GM18951 (cell line): ENCODE results near the gene SRGAP2B.
"Not testable (repeated sequence)": the region's sequence is repeated elsewhere in the genome, so short reads cannot be mapped to it uniquely, and the experiment has no call there.

Experiments used
- in situ Hi-C: fragments of 300-500 bp; cut with MboI; formaldehyde crosslinking; loops from one replicate; pipeline ENCODE4 v1.12.0; 2022; ENCODE audit warnings: low sequenced_read_pairs, mixed read lengths, inconsistent platforms; ENCODE audit not compliant: unreplicated experiment

SRGAP2B gene

DNA sequence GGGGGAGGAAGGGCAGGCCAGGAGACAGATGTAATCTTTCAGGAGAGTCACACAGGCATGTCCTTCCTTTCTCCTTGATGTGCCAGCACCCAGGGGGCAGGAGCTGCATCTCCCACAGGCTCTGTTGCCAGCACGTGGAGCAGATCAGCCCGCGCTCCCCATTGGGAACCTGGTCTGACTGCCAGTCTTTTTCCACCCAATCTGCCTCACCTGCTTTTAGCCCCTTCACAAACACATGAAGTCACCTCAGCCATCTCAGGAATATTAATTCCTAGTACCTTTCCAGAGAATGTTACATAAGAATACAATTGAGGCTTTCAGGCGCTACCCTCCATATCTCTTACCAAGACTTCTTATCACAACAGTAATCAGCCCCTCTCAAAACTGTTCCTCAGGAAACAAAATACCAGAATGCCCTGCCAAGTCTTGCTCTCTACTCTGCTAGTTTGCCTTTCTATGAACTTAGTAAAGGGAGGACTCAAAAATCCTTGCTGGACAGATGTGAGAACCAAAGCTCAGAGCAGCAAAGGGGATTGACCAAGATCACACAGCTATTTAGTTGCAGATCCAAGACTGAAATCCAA is 94.3 kb downstream of the SRGAP2B start:
- in situ Hi-C loops, result not testable (repeated sequence)

DNA sequence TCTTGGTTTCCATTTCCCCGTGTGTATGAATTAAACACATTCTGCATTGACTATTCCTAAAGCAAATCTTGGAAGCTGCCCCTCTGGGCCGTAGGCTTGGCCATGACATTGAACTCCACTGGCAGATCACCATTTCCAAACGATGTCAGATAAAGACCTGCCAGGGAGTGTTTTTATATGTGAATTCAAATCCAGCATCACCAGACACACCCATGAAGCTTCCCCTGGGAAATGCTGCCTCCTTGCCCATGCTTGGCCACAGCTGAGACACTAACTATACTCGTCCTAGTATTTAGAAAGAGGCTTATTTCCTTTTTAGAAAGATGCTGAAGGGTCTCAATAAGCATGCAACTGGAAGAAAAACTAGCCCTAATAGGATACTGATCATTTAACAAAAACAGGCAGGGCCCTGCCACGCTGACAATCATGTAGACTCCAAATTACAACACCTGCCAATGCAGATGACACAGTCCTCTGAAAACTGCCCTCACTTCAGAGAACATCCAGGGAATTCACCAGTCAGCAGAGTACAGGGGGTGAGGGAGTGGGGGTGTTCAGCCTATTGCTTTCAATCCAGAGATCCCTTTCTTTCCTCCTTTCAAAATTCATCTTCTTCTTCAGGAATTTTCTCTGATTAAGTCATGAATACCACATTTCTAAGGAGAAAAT is 94.9 kb downstream of the SRGAP2B start:
- in situ Hi-C loops, result not testable (repeated sequence)

DNA sequence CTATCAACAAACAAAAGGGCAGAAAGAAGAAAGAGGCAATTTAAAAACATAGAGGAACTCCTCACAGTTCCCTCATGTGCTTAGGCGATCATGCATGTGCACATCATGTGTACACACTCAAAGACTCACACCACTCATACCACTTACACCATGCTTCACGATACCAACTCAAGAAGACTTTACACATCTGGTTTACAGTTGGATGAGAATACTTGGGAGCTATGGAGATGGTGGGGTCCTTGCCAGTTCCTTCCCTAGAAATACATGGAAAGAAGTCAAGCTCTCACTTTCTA is 96.2 kb downstream of the SRGAP2B start:
- in situ Hi-C loops, result not testable (repeated sequence)

DNA sequence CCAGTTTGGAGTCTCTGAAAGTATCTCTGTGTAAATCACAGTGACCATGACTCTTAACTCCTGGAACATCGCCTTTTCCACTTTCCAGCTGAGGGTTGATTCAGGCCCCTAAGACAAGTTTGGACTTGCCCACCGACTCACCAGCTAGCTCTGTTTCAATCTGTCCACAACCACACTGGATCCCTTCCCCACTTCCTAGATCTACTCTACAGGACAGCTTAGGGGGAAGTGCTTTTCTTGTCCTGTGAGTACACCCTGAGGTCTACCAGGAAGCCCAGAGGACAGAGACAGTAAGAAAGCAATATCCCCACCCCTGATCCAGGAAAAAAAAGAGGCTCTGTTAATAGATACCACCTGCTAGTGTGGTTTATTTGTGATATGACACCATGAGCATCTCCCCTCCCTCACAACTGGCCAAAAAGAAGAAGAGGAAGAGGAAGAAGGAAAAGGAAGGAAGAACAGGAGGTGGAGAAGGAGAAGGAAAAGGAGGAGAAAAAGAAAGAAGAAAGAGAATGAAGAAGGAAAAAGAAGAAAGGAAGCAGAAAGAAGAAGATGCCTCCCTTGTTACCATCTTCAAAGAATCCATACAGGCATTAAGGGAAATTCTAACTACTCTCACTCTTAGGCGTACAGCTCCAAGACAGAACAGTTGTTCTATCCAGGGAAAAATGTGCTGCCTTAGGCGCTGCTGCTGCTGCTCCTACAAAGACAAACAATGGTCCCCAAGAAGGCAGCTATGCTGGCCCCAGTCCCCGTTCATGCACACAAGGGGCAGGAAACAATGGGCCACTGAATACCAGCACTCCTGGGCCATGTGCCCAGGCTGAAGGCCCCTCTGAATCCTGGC is 96.8 kb downstream of the SRGAP2B start:
- in situ Hi-C loops, result not testable (repeated sequence)

DNA sequence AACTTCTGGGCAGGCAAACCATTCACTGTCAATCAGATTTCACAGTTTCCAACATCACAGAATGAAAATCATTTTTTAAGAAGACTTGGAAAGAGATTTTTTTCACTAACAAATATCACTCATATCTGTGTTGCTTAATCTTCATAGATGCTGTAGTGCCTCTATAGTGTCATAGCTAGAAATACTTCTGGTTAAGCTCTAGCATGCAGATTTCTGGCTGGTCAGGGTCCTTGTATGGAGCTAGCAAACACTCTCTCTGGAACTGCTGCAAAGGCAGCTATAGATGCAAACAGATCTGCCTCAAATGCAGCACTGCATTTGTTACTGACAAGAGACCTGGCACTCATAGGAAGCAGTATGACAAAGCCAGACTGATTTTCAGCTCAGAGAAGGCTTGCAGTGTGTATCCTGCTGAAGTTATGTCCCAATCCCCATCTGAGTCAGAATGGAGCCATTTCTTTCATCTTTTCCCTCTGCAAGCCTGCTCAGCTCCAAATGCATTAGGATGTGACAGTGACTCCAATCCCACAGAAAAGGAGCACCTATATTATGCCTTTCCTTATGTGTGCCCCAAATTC is 99.2 kb downstream of the SRGAP2B start:
- in situ Hi-C loops, result not testable (repeated sequence)

DNA sequence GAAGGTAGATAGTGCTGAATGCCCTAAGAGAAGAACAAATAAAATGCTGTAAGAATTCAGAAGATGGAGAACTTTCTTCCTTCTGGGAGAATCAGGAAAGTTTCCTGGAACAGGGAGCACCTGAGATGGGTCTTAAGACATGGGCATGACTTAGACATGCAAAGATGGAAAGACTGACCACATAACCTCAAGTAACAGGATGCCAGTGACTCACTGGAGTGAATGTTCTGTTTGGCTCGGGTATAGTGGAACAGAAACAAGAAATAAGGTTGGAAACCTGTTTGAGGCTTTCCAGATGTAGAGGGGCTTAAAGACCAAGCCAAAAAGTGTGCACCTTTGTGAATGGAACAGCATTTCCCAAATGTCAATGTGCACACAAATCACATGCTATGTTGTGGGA is 102.2 kb downstream of the SRGAP2B start:
- in situ Hi-C loops, result not testable (repeated sequence)

DNA sequence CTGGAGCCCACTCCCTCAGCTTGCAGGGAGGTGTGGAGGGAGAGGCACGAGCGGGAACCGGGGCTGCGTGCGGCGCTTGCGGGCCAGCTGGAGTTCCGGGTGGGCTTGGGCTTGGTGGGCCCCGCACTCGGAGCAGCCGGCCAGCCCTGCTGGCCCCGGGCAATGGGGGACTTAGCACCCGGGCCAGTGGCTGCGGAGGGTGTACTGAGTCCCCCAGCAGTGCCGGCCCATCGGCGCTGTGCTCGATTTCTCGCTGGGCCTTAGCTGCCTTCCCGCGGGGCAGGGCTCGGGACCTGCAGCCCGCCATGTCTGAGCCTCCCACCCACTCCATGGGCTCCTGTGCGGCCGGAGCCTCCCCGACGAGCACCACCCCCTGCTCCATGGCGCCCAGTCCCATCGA is 104.5 kb downstream of the SRGAP2B start:
- in situ Hi-C loops, result not testable (repeated sequence)

DNA sequence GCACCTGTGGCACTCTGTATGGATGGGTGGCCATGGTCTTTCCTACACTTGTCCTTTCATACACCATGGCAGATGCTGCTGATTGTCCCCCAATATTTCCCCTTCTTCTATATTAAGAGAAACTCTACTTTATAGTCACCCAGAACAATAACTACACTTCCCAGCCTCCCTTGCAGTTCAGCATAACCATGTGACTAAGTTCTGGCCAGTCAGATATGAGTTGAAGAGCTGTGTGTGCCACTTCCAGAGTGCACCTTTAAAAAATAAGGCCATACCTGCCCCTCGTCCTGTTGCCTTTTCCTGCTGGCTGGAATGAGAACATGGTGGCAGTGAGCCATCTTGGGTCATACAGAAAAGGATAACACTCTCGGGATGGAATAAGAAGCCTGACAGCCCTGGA is 108.0 kb downstream of the SRGAP2B start:
- in situ Hi-C loops, result not testable (repeated sequence)

DNA sequence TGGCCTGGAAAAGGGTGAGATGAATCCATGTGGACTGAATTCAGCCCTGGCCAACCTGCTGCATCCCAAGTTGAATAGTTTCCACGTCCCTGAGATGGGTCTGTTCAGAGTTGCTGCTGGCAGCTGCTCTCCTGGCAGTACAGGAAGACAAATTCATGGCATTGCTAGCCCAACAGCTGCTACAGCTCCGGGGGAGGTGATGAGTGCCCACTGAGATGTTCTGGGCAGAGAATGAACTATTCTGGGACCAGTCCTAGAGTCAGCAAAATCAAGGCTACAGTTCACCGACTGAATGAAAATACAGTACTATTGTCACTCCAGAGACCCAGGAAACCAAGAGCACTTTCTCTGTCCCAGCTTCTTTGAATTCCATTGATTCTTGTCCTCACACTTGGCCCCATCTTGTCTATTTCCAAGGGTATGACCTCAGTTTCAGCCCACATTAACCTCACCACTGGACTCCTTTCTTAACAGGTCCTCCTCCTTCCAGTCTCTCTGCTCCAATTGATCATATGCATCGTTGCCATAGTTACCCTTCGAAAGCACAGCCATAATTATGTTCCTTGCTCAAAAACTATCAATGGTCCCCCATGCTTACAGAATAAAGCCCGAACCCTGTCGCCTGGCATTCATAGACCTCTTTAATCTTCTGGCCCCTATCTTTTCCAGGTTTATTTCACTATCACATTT is 108.8 kb downstream of the SRGAP2B start:
- in situ Hi-C loops, result not testable (repeated sequence)

DNA sequence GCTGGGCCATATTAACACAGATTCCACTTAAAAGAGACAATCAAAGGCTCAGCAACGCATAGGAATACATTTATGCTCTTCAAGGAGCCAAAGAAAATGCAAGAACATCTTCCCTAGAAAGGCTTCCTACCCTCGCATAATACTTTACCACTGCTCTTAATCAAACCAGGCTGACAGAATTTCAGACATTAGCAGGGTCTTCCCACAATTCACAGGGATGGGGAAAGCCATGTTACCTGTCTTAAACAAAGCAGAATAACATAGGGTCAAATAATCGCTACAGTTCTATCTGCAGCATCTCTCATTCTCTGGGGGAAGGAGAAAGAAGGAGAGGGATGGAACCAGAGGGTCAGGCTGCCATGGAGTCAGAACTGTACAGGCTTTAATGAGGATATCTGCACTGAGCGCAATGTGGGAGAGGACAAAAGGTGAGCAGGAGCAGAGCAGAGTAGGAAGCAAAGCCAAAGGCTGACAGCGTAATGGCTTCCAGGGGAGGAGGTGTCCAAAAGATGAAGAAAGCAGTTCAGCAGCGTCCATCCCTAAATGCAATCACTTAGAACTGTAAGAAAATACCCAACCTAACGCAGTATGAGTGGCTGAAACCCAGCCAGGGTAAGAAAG is 109.5 kb downstream of the SRGAP2B start:
- in situ Hi-C loops, result not testable (repeated sequence)

DNA sequence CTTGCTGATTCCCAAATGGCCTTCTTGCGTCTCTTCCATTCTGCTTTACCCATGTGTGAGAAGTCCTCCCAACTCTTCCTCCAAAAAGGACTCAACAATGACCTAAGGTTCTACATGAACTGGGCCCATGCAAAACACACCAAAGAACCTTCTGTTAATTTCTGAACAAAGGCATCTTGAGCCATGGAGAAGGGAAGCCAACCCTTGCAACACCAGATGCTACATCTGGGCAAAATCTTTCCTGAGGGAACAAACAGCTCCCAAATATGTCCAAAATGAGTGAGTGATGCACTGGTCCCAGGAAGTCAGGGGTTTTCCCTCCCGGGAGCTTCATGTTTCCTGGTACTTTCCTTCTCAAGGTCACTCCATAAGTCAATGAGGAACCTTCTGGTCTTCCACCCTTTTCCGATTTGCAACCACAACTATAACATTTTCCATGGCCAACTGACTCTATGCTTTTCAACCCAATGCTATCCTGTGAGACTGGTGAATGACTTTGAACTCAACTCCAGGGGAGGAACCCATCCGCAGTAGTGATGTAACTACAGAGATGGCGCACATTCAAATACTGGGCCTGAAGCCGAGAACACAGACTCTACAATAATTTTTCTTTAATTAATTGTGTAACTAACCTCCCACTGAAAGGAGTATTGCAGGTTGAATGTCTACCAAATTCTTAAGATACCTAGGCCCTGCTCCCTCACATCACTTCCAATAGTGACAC is 112.2 kb downstream of the SRGAP2B start:
- in situ Hi-C loops, result not testable (repeated sequence)

DNA sequence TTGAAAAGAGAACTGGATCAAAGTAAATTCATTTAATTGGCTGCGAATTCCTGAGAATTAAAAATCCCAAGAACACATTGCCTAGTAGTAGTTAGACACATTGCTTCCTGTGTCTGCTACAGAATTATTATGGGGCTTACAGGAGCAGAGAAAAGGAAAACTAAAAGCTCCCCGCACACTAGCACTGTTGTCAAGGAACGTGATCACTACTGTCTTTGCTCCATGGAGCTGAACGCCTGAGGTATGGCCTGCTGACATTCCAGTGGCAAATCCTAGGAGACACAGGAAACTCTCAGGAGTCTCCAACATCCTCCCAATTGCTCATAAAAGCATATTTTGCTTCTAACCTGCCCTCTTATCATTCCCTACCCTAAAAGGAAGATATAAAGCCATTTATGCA is 114.0 kb downstream of the SRGAP2B start:
- in situ Hi-C loops, result not testable (repeated sequence)

DNA sequence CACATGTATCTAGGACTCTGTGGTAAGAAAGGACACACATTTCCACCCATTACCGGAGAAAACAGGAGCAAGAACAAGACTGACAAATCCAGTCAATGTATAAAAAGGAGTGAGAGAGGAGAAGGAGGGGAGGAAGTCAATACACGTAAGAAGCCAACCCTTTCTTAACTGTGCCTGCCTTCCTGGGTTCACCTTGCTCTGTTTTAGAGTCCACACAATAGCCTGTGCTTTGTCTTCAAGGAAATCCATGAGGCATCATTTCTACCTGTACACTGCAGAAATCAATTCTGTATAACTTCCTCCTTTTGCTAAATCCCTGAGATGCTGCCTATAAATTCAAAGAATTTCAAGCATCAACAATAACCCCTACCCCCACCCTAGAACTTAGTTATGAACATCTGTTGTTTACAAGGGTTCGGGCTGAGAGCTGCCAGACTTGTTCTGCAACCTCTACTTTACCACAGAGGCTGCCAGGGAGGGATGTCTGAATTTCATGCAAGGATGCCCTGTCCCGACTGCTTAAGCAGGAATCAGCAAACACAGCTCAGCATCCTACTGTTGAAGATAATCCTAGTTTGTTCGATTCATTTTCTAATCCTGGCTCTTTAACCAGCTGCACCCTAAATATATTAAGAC is 115.0 kb downstream of the SRGAP2B start:
- in situ Hi-C loops, result not testable (repeated sequence)

DNA sequence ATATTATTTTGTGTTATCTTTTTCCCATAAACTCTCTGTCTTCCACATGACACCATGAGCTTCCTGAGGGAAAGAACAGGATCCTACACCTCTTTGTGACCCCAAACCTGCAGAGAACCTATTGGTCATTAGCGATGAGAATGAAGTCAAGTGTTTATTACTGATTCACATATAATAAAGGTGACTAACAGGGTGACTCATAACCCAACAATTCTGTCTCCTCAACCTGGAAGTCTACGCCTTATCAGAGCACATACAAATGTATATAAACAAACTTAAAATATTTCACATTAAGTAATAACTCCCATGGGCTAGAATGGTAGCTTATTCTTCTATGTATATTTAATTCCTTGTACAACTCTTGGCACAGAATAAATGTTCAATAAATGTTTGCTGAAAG is 117.3 kb downstream of the SRGAP2B start:
- in situ Hi-C loops, result not testable (repeated sequence)

DNA sequence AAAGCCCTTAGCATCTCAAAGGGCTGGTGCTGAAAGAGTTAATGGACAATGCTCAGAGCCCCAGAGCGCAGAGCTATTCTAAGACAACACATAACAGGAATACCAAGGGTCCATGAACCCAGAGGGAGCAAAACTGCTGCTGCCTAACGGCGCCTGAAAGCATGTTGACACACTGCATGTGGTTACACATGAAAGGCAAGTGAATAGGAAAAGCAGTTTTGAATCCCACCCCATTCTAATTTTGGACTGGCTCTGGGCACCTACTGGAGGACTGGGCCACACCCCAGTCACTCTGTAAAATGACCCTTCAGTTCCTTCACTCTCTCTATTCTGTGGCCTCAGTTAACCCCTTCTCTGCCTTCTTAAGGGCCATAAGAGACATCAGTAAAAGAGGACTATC is 123.2 kb downstream of the SRGAP2B start:
- in situ Hi-C loops, result not testable (repeated sequence)

DNA sequence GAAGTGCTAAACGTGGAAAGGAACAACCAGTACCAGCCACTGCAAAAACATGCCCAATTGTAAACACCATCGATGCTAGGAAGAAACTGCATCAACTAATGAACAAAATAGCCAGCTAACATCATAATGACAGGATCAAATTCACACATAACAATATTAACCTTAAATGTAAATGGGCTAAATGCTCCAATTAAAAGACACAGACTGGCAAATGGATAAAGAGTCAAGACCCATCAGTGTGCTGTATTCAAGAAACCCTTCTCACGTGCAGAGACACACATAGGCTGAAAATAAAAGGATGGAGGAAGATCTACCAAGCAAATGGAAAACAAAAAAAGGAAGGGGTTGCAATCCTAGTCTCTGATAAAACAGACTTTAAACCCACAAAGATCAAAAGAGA is 128.6 kb downstream of the SRGAP2B start:
- in situ Hi-C loops, result not testable (repeated sequence)

DNA sequence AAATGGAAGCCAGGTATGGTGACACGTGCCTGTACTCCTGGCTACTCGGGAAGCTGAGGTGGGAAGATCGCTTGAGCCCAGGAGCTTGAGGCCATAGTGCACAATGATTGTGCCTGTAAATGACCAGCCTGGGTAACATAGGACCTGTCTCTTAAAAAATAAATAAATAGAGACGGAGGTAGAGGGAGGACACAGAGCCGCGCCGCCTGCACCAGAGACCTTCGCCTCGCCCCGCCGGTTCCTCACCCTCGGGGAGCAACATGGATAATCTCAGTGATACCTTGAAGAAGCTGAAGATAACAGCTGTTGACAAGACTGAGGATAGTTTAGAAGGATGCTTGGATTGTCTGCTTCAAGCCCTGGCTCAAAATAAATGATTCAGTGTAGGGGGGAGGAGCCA is 130.4 kb downstream of the SRGAP2B start:
- in situ Hi-C loops, result not testable (repeated sequence)

DNA sequence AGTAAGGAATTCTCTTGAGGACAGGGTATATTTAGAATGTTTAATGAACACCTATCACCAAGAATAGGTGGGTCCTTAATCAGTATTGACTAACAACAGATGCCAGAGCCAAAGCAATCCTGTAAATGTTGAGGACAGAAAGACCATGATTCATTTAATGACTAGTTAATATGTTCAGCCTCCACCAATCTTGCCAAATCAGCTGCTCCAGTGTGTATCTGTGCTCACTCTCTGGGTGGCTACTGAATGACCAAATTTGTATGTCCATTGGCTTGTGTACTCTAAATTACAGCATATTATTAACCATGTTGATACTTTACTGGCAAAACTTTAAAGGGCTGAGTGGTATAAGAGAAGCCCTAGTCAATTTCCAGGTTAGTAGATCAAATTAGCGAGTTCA is 130.9 kb downstream of the SRGAP2B start:
- in situ Hi-C loops, result not testable (repeated sequence)

DNA sequence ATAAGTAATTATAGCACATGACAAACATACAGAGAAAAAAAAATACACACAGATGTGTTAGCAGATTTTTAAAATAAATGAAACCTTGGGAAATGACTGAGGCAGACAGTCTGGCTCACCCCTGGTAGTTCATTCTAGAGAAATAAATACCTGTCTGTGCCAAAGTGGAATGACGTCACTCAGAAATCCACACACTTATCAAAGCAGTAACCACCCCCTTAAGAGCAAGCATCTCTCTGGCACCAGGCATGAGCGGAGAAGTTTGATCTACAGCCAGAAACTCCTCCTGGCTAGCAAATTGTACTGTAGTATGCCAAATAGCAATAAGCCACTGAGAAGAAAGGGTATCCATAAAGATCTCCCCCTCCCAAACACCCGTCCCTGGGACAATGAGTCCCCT is 131.6 kb downstream of the SRGAP2B start:
- in situ Hi-C loops, result not testable (repeated sequence)
